ENCODE results near the gene ATP5MG. TPM values are rescaled to one million over a fixed set of nuclear protein-coding genes. Genes with fewer than 3 reads are reported as not detected.

The ATP5MG gene
- total RNA-seq, 4 donors from 2014 or later = 26.7 to 83.6 (median 44.8) TPM

GRCh38 chr11:118441770-118442275 lies 40.4 kb downstream of the ATP5MG start:
- TF ChIP-seq POLR2A (IDR thresholded peaks at IDR 0.05) (no peak), CTCF (IDR thresholded peaks at IDR 0.05) (no peak)
- no peak for DNase-seq (ENCODE audit: low spot score in 2 of 2)
- WGBS, 2 donors = 25 to 27% methylated on average over 3 of the region's 3 CpGs
- intact Hi-C loops (cut with DNase I; ENCODE audit: low total_unique reads) = no loop called here
- no peak overlapping the region for H3K4me3 ChIP-seq (ENCODE audit: low read depth, poor library complexity, severe bottlenecking)

- TF ChIP-seq CTCF (IDR thresholded peaks at IDR 0.05) (no peak), POLR2A (IDR thresholded peaks at IDR 0.05) (no peak)
- 60 to 61% methylated on average over 3 of the region's 3 CpGs for WGBS, 2 donors
- no peak for DNase-seq (ENCODE audit: low spot score in 2 of 2)
- intact Hi-C loops (cut with DNase I; ENCODE audit: low total_unique reads) = no loop called here
- H3K4me3 ChIP-seq (ENCODE audit: low read depth, poor library complexity, severe bottlenecking) = no peak overlapping the region
Measured at GRCh38 chr11:118442301-118442700, 40.9 kb downstream of the ATP5MG start.

- 83 to 86% methylated on average over 4 of the region's 4 CpGs for WGBS, 2 donors
- H3K4me3 ChIP-seq (ENCODE audit: low read depth, poor library complexity, severe bottlenecking) = no peak overlapping the region
- DNase-seq (ENCODE audit: low spot score in 2 of 2) = no peak
- intact Hi-C loops (cut with DNase I; ENCODE audit: low total_unique reads) = no loop called here
- TF ChIP-seq CTCF (IDR thresholded peaks at IDR 0.05) = no peak
- TF ChIP-seq POLR2A (IDR thresholded peaks at IDR 0.05) = no peak
Measured at GRCh38 chr11:118442908-118443589, 41.6 kb downstream of the ATP5MG start.

- no peak for DNase-seq (ENCODE audit: low spot score in 2 of 2)
- TF ChIP-seq CTCF (IDR thresholded peaks at IDR 0.05) = no peak
- TF ChIP-seq POLR2A (IDR thresholded peaks at IDR 0.05) = no peak
- intact Hi-C loops (cut with DNase I; ENCODE audit: low total_unique reads) = no loop called here
- 79 to 80% methylated on average over 2 of the region's 2 CpGs for WGBS, 2 donors
- H3K4me3 ChIP-seq (ENCODE audit: low read depth, poor library complexity, severe bottlenecking) = no peak overlapping the region
Measured at GRCh38 chr11:118443590-118444218, 42.3 kb downstream of the ATP5MG start.

GRCh38 chr11:118447423-118447822 lies 46.0 kb downstream of the ATP5MG start:
- no peak overlapping the region for H3K4me3 ChIP-seq (ENCODE audit: low read depth, poor library complexity, severe bottlenecking)
- intact Hi-C loops (cut with DNase I; ENCODE audit: low total_unique reads) = no loop called here
- WGBS, 2 donors = 92 to 95% methylated on average over 4 of the region's 4 CpGs
- DNase-seq (ENCODE audit: low spot score in 2 of 2) = no peak
- TF ChIP-seq POLR2A (IDR thresholded peaks at IDR 0.05) = no peak
- no peak for TF ChIP-seq CTCF (IDR thresholded peaks at IDR 0.05)
